NCI-H1092 (cell line): ENCODE data around the gene MIA2.
"Not testable (repeated sequence)": the region's sequence is repeated elsewhere in the genome, so short reads cannot be mapped to it uniquely, and the experiment has no call there.

Experiments used
- DNase-seq: peaks from one replicate; lab custom pipeline; 2025; lab: John Stamatoyannopoulos, UW

Gene MIA2

DNA sequence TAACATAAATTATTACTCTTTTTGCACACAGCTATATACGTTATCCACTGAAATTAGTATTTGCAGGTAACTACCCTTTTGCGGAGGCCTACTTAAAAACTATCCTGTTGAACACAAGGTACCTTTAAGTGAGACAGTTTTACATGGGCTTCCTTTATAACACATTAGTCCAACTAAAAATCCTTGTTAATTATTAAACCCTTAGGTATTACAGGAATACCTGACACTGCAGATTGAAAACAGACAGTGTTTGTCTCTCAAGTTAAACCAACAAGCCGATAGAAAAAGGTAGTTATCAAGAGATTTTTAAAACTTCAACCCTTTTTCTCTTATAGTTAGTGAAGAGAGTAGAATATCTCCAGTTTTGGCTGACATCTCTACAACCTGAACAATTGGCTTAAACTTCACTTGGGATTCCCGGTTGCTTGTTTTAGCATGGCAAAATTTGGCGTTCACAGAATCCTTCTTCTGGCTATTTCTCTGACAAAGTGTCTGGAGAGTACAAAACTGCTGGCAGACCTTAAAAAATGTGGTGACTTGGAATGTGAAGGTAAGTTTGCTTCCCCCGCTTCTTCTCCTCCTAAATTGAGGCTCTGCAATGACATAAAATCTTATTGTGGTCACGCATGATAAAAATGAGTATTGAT is at the start of gene MIA2:
Gene MIA2, plus strand, starts transcription at position 236 of the 647 bp plus-strand sequence. Its CDS starts 200 bp downstream, at position 436.
- no peak for DNase-seq

DNA sequence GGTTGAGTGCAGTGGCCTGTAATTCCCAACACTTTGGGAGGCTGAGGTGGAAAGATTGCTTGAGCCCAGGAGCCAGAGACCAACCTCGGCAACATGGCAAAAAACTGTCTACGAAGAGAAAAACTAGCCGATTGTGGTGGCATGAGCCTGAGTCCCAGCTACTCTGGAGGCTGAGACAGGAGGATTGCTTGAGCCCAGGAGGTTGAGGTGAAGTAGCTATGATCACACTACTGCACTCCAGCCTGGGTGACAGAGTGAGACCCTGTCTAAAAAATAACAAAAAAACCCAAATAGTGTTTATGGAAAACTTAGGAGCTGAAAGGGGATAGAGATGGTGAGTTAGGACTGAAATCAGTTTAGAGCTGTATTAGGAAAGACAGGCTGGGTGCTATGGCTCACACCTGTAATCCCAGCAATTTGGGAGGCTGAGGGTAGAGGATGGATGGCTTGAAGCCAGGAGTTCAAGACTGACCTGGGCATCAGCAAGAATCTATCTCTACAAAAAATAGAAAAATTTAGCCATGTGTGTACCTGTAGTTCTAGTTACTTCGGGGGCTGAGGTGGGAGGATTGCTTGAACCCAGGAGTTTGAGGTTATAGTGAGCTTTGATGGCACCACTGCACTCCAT is 49.0 kb upstream of the MIA2 start:
- no peak for DNase-seq

GRCh38 chr14:39185256-39186049 is 48.3 kb upstream of the MIA2 start:
- no peak for DNase-seq

DNA sequence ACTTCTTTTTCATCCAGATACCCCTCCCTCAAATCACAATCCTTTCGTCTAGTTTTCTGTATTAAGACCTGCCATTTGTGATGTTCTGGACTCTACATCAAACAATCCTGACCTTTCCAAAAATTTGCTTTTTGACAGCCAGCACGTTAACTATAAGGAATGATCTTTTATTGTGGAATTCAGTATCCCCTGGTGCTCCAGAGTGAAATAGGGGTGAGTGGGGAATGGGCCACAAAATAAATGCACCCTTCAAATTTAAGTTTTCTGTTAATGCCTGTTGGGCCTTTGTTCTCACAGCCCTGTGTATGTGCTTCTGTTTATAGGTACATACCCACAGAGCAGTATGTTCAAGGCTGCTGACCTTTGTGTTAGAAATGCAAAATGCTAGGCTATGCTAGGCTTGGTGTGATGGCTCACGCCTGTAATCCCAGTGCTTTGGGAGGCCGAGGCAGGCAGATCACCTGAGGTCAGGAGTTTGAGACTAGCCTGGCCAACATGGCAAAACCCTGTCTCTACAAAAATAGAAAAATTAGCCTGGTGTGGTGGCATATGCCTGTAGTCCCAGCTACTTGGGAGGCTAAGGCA is 46.7 kb upstream of the MIA2 start:
- DNase-seq = no peak

GRCh38 chr14:39203659-39204606 is 29.8 kb upstream of the MIA2 start:
- DNase-seq = no peak

DNA sequence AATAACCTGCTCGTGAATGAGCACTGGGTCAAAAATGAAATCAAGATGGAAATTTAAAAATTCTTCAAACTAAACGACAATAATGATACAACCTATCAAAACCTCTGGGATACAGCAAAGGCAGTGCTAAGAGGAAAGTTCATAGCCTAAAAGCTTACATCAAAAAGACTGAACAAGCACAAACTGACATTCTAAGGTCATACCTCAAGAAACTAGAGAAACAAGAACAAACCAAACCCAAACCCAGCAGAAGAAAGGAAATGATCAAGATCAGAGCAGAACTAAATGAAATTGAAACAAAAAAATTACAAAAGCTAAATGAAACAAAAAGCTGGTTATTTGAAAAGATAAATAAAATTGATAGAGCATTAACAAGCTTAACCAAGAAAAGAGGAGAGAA is 26.3 kb upstream of the MIA2 start:
- not testable (repeated sequence) for DNase-seq

DNA sequence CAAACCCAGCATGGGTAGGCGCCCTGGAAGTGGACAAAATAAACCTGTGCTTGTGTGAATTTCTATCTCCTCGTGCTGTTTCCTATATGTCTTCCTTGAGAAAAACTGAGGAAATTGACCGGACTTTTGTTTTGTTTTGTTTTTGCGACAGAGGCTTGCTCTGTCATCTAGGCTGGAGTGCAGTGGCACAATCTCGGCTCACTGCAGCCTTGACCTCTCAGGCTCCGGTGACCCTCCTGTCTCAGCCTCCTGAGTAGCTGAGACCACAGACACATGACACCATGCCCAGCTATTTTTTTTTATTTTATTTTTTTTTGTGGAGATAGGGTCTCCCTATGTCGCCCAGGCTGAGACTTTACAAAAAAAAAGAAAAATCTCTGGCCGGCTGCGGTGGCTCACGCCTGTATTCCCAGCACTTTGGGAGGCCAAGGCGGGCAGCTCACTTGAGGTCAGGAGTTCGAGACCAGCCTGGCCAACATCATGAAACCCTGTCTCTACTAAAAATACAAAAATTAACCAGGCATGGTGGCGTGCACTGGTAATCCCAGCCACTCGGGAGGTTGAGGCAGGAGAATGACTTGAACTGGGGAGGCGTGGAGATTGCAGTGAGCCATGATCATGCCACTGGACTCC is 22.5 kb upstream of the MIA2 start:
- no peak for DNase-seq

DNA sequence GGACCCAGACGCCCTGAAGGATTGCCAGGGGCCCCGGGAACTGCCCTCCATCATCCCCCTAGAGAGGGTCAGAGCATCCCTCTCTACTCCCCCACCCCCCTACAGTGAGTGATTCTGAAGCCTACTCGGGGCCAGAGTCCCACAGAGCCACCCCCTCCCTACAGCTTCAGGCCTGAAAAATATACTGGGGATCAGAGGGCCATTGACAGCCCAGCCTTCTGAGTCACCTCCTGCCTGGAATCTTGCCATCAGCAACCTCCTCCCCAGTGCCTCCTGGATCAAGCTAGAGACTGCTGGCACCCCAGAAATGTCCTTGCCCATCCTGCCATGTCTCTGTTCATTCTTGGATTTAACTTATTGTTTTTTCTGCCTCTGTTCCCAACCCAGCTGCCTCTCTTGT is 21.7 kb upstream of the MIA2 start:
- no peak for DNase-seq

DNA sequence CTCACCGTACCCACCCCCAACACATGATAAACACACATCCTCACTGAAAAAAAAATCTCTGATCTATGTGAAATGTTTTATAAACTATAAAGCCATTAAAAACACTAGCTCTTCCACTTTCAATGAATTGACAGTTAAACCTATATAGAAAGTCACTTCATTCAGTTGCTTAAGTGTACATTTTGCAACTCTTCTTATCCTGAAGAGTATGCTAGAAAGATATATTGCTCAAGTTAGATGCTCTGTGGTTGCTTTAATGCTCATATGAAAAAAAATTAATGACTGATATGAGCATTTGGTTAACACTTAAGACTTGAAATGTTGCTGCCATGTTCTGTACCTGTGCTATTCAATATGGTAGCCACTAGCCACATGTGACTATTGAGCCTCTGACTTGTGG is 21.0 kb upstream of the MIA2 start:
- no peak for DNase-seq

DNA sequence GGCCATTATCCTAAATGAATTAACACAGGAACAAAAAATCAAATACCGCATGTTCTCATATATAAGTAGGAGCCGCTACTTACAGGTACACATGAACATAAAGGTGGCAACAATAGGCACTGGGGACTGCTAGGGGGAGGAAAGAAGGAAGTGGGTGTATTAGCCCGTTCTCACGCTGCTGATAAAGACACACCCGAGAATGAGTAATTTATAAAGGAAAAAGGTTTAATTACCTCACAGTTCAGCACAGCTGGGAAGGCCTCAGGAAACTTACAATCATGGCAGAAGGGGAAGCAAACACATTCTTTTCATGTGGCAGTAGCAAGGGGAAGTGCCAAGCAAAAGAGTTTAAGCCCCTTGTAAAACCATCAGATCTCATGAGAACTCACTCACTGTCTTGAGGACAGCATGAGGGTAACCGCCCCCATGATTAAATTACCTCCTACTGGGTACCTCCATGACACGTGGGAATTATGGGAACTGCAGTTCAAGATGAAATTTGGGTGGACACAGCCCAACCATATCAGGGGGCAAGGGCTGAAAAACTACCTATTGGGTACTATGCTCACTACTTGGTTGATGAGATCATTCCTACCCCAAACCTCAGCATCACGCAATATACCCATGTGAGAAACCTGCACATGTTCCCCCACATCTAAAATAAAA is 16.4 kb upstream of the MIA2 start:
- DNase-seq = no peak

DNA sequence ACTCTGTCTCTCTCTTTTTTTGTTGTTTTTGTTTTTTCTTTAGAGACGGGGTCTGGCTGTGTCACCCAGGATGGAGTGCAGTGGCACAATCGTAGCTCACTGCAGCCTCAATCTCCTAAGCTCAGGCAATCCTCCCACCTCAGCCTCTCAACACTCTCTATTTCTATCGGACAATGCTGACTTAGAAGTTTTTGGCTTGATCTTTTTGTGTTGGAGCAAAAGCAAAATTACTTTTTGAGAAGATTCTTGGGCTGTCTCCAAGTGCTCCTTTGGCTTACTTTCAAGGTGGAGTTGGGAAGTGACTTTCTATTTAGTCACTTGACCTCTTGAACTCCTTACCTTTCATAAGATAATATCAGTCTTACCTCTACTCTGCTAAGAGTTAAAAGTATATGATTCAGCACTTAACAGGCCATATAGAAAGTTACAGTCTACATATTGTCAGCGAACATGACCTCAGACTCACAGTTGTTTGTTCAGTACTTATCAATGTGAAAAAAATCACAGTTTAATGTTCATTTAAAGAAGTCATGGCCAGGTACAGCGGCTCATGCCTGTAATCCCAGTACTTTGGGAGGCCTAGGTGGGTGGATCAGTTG is 15.4 kb upstream of the MIA2 start:
- DNase-seq = no peak

- no peak for DNase-seq
Measured at GRCh38 chr14:39219075-39219499, 14.6 kb upstream of the MIA2 start.

GRCh38 chr14:39220473-39220872 is 13.2 kb upstream of the MIA2 start:
- not testable (repeated sequence) for DNase-seq

GRCh38 chr14:39228044-39228443 is 5.7 kb upstream of the MIA2 start:
- DNase-seq = no peak

DNA sequence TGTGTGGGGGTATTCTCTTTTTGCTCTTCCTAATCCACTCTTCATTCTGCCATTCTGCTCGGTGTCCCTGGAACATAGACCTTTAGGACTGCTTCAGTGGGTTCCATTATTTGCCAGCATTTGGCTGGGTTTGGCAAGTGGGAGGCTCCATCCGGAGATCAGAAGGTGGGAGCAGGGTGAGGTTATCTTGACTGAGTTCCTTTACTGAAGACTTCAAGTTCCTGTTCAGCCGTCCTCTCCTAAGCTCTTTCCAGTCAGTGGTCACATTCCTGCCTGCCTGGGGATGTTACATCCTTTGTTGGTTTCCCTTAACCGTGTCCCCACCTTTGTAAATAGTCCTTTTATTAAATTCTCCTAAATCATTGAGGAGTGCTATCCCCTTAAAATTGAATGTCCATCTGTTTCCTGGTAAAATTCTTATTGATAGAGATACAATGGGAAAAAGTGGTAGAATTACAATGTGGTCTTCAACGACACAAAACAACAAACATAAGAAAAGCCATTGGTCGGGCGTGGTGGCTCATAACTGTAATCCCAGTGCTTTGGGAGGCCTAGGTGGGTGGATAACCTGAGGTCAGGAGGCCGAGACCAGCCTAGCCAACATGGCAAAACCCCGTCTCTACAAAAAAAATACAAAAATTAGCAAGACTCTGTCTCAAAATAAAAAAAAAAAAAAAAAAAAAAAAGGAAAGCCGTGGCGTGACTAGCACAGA is 5.0 kb upstream of the MIA2 start:
- no peak for DNase-seq

GRCh38 chr14:39229222-39229543 is 4.5 kb upstream of the MIA2 start:
- DNase-seq = no peak

DNA sequence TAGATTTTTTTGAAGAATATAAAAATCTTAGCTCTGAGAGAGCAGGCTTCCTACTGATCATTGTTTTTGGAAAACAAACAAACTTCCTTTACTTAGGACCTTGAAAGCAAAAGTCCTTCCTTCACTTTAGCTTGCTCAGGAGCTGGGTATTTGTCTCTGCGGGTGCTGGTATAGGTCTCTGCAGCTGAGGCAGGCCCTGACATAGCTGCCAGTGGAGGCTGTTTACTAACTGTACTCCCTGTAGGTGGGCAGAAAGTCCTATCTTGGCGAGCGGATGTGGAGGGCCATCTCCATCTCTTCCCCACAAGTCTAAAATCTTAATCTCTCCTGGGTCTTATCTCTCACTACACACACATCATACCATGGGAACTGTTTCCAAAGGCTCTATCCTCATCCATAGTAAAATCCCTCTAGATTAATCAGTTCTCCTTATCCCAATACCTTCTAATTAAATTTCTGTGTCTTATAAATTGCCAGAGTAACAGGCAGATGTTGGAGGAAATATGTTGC is 4.1 kb upstream of the MIA2 start:
- no peak for DNase-seq

DNA sequence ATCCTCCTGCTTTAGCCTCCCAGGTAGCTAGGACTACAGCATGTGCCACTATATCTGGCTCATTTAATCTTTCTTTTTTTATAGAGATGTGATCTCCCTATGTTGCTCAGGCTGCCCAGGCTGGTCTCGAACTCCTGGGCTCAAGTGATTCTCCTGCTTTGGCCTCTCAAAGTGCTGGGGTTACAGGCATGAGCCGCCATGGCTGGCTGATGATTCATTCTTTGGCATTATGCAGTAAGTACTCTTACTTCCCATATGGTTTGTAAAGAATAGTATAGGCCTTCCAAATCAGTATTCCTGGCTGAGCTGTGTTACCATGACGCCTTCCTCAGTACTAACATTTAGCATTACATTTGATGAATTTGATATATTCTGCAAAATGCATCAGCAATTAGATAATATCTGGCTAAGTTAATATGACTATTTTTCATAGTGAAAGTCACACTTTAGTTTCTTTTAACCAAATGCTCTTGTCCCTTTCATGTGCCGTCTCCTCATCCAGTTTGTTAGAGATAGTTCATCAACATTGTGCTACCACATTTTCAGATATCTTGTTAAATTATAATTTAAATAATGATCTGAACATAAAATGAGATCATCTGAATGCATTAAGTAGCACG is 3.2 kb upstream of the MIA2 start:
- no peak for DNase-seq
